22Rv1 (cell line): ENCODE data around the gene SFSWAP.

Experiments used
- CTCF ChIP-seq: fragments of 450-650 bp; IDR thresholded peaks from 2 replicates; pipeline ENCODE4 v1.5.1; 2017; ENCODE audit warnings: mild to moderate bottlenecking
- ZFX ChIP-seq: fragments of 450-650 bp; IDR thresholded peaks from 2 replicates; pipeline ENCODE4 v1.6.1; 2017; ENCODE audit warnings: antibody characterized with exemption, borderline replicate concordance

- TF ChIP-seq CTCF (no peak), ZFX (no peak)
Observed at GRCh38 chr12:131716282-131716681, 5.4 kb downstream of the SFSWAP start.
